ENCODE measurements around the gene ADAMTS2. TPM values are rescaled to one million over a fixed set of nuclear protein-coding genes. Genes with fewer than 3 reads are reported as not detected.

ADAMTS2 gene
- total and polyA plus RNA-seq, 2 donors from 2014 or later = 2.0 to 13.6 TPM

- Histone ChIP-seq H3K27ac (ENCODE audit: low read depth in 2 of 2, low read length in 2 of 2) (peak overlapping the region in 1 of 2 donors; percentile 72), H3K4me1 (ENCODE audit: control insufficient read depth in 2 of 3, insufficient read depth in 2 of 3, low read depth in 1 of 3, low read length in 3 of 3) (peaks cover 0 to 9% (median 0%) of the 10 kb centered on the region in 3 donors), H3K36me3 (ENCODE audit: control insufficient read depth in 2 of 3, insufficient read depth in 3 of 3, low read length in 3 of 3) (no peaks in the 10 kb centered on the region), H3K9me3 (ENCODE audit: control insufficient read depth in 2 of 3, insufficient read depth in 1 of 3, low read length in 3 of 3) (no peaks in the 10 kb centered on the region), H3K9ac (ENCODE audit: low read length in 3 of 3) (no peak overlapping the region), H3K27me3 (ENCODE audit: control insufficient read depth, insufficient read depth, low read length) (no peaks in the 10 kb centered on the region), H3K4me3 (ENCODE audit: low read length in 3 of 3) (no peak overlapping the region)
- FAIRE-seq (no peak), DNase-seq (peak in 1 of 5 donors; percentile 56)
- TF ChIP-seq, protein P1, sequence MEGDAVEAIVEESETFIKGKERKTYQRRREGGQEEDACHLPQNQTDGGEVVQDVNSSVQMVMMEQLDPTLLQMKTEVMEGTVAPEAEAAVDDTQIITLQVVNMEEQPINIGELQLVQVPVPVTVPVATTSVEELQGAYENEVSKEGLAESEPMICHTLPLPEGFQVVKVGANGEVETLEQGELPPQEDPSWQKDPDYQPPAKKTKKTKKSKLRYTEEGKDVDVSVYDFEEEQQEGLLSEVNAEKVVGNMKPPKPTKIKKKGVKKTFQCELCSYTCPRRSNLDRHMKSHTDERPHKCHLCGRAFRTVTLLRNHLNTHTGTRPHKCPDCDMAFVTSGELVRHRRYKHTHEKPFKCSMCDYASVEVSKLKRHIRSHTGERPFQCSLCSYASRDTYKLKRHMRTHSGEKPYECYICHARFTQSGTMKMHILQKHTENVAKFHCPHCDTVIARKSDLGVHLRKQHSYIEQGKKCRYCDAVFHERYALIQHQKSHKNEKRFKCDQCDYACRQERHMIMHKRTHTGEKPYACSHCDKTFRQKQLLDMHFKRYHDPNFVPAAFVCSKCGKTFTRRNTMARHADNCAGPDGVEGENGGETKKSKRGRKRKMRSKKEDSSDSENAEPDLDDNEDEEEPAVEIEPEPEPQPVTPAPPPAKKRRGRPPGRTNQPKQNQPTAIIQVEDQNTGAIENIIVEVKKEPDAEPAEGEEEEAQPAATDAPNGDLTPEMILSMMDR (IDR thresholded peaks at IDR 0.05; ENCODE audit: borderline replicate concordance, extremely low read depth, insufficient read depth) = no peak
- intact Hi-C loops (cut with DNase I) = no loop called here
Measured at GRCh38 chr5:179276838-179277395, 68.3 kb downstream of the ADAMTS2 start.

DNA sequence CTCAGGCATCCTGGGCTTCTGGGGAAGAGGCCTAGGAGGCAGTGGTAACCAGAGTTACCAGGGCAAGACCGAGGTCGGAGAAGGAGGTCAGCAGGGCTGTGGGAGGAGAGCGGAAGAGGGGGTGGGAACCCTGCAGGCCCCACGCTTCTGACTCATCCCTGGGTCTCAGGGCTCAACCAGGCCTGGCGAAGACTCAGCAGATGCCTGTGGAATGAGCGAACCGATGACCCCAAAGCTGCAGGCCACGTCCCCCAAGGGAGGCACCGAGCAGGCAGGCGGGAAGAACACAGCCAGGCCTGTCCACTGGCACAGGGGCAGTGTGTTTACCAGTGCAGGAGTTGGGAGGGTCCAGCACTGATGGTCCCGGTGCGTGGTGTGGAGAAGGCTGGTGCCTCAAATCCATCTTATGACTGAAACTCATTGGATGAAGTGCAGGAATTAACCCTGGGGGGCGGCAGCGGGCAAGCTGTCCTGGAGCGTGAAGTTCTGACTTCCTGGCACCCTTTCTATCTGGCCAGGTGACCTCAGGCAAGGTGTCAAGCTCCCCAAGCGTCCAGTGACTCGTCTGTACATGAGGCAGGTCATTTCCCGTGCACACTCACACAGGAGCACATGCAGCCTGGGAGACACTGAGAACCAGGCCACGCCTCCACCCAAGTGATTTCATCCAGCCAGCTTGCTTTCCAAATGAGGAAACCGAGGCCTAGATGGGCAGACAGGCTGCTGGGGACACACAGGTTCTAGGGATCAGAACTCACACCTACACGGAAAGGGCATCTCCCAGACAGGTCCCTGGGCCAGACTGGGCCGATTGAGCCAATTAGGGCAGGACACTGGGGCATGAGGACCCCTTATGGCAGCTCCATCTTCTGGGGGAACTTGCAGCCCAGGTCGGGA is 69.1 kb downstream of the ADAMTS2 start:
- Histone ChIP-seq H3K9ac (ENCODE audit: low read length in 3 of 3) (no peak overlapping the region), H3K9me3 (ENCODE audit: control insufficient read depth in 2 of 3, insufficient read depth in 1 of 3, low read length in 3 of 3) (no peaks in the 10 kb centered on the region), H3K36me3 (ENCODE audit: control insufficient read depth in 2 of 3, insufficient read depth in 3 of 3, low read length in 3 of 3) (no peaks in the 10 kb centered on the region), H3K4me3 (ENCODE audit: low read length in 3 of 3) (no peak overlapping the region), H3K27ac (ENCODE audit: low read depth in 2 of 2, low read length in 2 of 2) (peak overlapping the region; percentile 63 to 72), H3K4me1 (ENCODE audit: control insufficient read depth in 2 of 3, insufficient read depth in 2 of 3, low read depth in 1 of 3, low read length in 3 of 3) (peaks cover 0 to 9% (median 0%) of the 10 kb centered on the region in 3 donors), H3K27me3 (ENCODE audit: control insufficient read depth, insufficient read depth, low read length) (no peaks in the 10 kb centered on the region)
- FAIRE-seq (no peak), DNase-seq (peak in 2 of 5 donors; percentile 66 to 95)
- TF ChIP-seq, protein P1 (IDR thresholded peaks at IDR 0.05; ENCODE audit: borderline replicate concordance, extremely low read depth, insufficient read depth) = no peak
- intact Hi-C loops (cut with DNase I) = no loop called here

DNA sequence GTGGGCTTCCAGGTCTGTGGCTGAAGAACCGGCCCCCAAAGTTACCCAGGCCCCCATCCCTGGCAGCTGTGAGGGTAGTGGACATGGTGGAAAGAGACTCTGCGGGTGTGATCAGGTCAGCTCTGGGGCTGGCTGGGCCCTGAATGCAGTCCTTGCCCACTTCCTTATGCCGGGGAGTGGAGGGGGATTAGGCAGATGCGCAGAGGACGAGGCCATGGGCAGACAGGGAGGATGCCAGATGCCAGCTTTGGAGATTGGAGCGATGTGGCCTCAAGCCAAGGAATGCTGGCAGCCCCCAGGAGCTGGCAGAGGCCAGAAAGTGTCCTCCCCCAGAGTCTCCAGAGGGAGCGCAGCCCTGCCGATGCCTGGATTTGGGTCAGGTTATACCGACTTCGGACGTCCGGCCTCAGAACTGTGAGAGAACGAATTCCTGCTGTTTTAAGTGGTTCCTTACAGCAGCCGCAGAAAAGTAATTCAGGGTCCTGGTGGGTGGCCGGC is 69.8 kb downstream of the ADAMTS2 start:
- Histone ChIP-seq H3K36me3 (ENCODE audit: control insufficient read depth in 2 of 3, insufficient read depth in 3 of 3, low read length in 3 of 3) (no peaks in the 10 kb centered on the region), H3K9me3 (ENCODE audit: control insufficient read depth in 2 of 3, insufficient read depth in 1 of 3, low read length in 3 of 3) (no peaks in the 10 kb centered on the region), H3K9ac (ENCODE audit: low read length in 3 of 3) (no peak overlapping the region), H3K4me1 (ENCODE audit: control insufficient read depth in 2 of 3, insufficient read depth in 2 of 3, low read depth in 1 of 3, low read length in 3 of 3) (peaks cover 0 to 11% (median 0%) of the 10 kb centered on the region in 3 donors), H3K27ac (ENCODE audit: low read depth in 2 of 2, low read length in 2 of 2) (peak overlapping the region; percentile 41 to 63), H3K4me3 (ENCODE audit: low read length in 3 of 3) (no peak overlapping the region), H3K27me3 (ENCODE audit: control insufficient read depth, insufficient read depth, low read length) (no peaks in the 10 kb centered on the region)
- intact Hi-C loops (cut with DNase I) = no loop called here
- peak in 1 of 5 donors; percentile 53 for DNase-seq
- no peak for FAIRE-seq
- TF ChIP-seq, protein P1 (IDR thresholded peaks at IDR 0.05; ENCODE audit: borderline replicate concordance, extremely low read depth, insufficient read depth) = no peak

All from kidney (tissue), 14 donors.